Measurements from ENCODE around the gene GUCY1B1.

GRCh38 chr4:155795991-155796390, 37.2 kb downstream of the GUCY1B1 start:
- TF ChIP-seq CTCF (IDR thresholded peaks at IDR 0.05; ENCODE audit: low read depth, low read length, poor library complexity, severe bottlenecking) (peak; percentile 42), EZH2phosphoT487 (IDR thresholded peaks at IDR 0.05; ENCODE audit: borderline replicate concordance, low read length) (no peak)

All from DOHH2 (cell line).